Caco-2 (cell line): ENCODE data around the gene PRPH. TPM values are rescaled to one million over a fixed set of nuclear protein-coding genes. Genes with fewer than 3 reads are reported as not detected.
"Not testable (repeated sequence)": the region's sequence is repeated elsewhere in the genome, so short reads cannot be mapped to it uniquely, and the experiment has no call there.

Experiments
- BruUV-seq: library from RNA; stranded (reverse); fragments of 400-500 nt; replicated peaks from 2 replicates; lab custom pipeline; 2021; lab: Mats Ljungman, UMichigan
- CTCF ChIA-PET: fragments of 300-600 bp; sonication (Branson Sonifier 250); formaldehyde crosslinking; loops from one replicate; lab custom pipeline; 2022; ENCODE audit warnings: antibody characterized with exemption; lab: Charles Lee
- POLR2A ChIA-PET: fragments of 300-600 bp; sonication (Branson Sonifier 250); formaldehyde crosslinking; loops from one replicate; lab custom pipeline; 2022; ENCODE audit warnings: antibody characterized with exemption; lab: Charles Lee
- DNase-seq, 2 experiments: peaks; one replicate each; pipeline versions ENCODE4 v3.0.0 to v3.0.0-alpha.2; 2020 to 2022
- H3K27me3 ChIP-seq: replicated peaks from 2 replicates; pipeline ENCODE4 v1.6.0; 2011; ENCODE audit warnings: low read length; ENCODE audit not compliant: control insufficient read depth, insufficient read depth
- H3K36me3 ChIP-seq: 2 replicates; pipeline ENCODE4 v1.5.1; 2011; ENCODE audit warnings: low read length; ENCODE audit not compliant: control insufficient read depth, insufficient read depth
- H3K4me1 ChIP-seq: fragments of 250-450 bp; sonication (Bioruptor Pico); 2 replicates; pipeline ENCODE4 v1.5.1; 2020; ENCODE audit warnings: mild to moderate bottlenecking
- H3K4me3 ChIP-seq: 2 replicates; pipeline ENCODE4 v1.5.1; 2011; ENCODE audit warnings: low read depth, mild to moderate bottlenecking, control low read depth, low read length
- H3K9me3 ChIP-seq: fragments of 250-450 bp; sonication (Bioruptor Pico); 2 replicates; pipeline ENCODE4 v1.5.1; 2020; ENCODE audit warnings: mild to moderate bottlenecking, moderate library complexity
- H3K27ac Mint-ChIP-seq: one replicate; pipeline ENCODE4 v1.8.0; 2022; ENCODE audit warnings: mixed read lengths; ENCODE audit not compliant: unreplicated experiment
- H3K27me3 Mint-ChIP-seq: one replicate; pipeline ENCODE4 v1.8.0; 2022; ENCODE audit warnings: mixed read lengths; ENCODE audit not compliant: insufficient read depth, unreplicated experiment
- H3K36me3 Mint-ChIP-seq: one replicate; pipeline ENCODE4 v1.8.0; 2022; ENCODE audit warnings: mild to moderate bottlenecking, mixed read lengths; ENCODE audit not compliant: insufficient read depth, unreplicated experiment
- H3K4me1 Mint-ChIP-seq: one replicate; pipeline ENCODE4 v1.8.0; 2022; ENCODE audit warnings: low read depth, mixed read lengths; ENCODE audit not compliant: unreplicated experiment
- H3K4me3 Mint-ChIP-seq: one replicate; pipeline ENCODE4 v1.8.0; 2022; ENCODE audit warnings: mild to moderate bottlenecking, moderate library complexity, mixed read lengths; ENCODE audit not compliant: unreplicated experiment
- H3K9me3 Mint-ChIP-seq: one replicate; pipeline ENCODE4 v1.8.0; 2022; ENCODE audit warnings: mixed read lengths; ENCODE audit not compliant: unreplicated experiment
- CTCF ChIP-seq, 2 experiments: fragments of 200-600 bp in 1 of 2; IDR thresholded peaks; 1 replicate in 1 of 2; 2 replicates in 1 of 2; pipeline versions ENCODE4 v1.5.1 to v1.8.0; 2011 to 2022; ENCODE audit warnings: antibody characterized with exemption in 1 of 2, control low read depth in 1 of 2, inconsistent platforms in 1 of 2, low read depth in 1 of 2, low read length in 1 of 2, mild to moderate bottlenecking in 1 of 2, moderate library complexity in 1 of 2; ENCODE audit not compliant: insufficient read depth in 1 of 2, severe bottlenecking in 1 of 2, unreplicated experiment in 1 of 2
- intact Hi-C: fragments of 100-400 bp; cut with micrococcal nuclease; formaldehyde crosslinking; loops from one replicate; pipeline ENCODE4 v1.10.0; 2022; ENCODE audit not compliant: unreplicated experiment
- total RNA-seq: library from RNA; stranded (reverse); gene quantifications from 2 replicates; pipeline ENCODE4 v1.2.3, GENCODE V29; 2022

PRPH gene
- total RNA-seq, 1 experiment from 2014 or later = 4.9 TPM

DNA sequence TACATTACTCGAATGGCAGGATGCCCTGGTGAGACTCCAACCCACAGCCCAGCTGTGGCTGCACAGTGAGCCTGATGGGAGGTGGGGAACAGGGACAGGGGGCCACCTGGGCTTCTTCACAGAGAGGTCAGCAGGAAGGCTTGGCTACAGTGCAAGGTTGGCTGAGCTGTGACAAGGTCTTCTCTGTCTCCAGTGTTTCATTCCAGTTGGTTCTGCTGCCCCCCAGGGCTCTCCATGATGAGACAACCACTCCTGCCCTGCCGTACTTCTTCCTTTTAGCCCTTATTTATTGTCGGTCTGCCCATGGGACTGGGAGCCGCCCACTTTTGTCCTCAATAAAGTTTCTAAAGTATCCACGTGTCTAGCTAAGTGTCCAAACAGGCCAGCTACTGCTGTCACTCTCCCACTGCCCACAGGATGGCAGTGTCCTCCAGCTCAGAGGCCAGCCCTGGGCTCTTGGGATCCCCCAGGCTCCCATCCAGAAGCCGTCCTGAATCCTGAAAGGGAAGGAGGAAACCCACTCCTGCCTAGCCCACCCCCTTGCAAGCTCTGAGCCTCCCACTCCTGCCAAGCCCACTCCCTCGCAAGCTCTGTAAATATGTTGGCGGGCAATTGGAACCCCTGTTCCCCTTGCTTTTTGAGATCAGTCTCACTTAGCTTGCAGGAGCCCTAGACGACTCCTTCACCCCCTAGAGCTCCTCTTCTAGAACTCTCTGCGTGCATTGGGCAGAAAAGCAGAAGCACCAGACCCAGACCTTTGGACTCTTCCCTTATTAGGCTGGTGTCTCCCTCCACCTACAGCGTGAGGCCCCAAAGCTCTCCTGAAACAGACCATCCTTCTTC lies 36.7 kb downstream of the PRPH start:
- Mint-ChIP-seq H3K9me3 (no peaks in the 10 kb centered on the region), H3K36me3 (peaks cover 35% of the 10 kb centered on the region), H3K4me1 (peaks cover 24% of the 10 kb centered on the region), H3K4me3 (peak overlapping the region; percentile 18), H3K27me3 (no peaks in the 10 kb centered on the region), H3K27ac (peak overlapping the region; percentile 77)
- POLR2A ChIA-PET = interaction anchor here (0.5 to 2.7 kb wide), 8 partner anchors 9 to 291 kb away, joined by 3 to 30 read pairs (median 4); partner anchors contain the start of genes DNAJC22, PRPF40B, SPATS2 and TROAP
- peak; percentile 84 to 86 for DNase-seq
- CTCF ChIA-PET = interaction anchor here (0.5 to 4.0 kb wide), 36 partner anchors 9 to 464 kb away, joined by 3 to 153 read pairs (median 4); partner anchors contain the start of genes DNAJC22, PRPH, SPATS2 and TMBIM6
- no TSS peak for BruUV-seq
- TF ChIP-seq CTCF (IDR thresholded peaks at IDR 0.05; ENCODE audit: insufficient read depth in 1 of 2, low read depth in 1 of 2, low read length in 1 of 2, severe bottlenecking in 1 of 2, unreplicated experiment in 1 of 2) = peak; percentile 90 to 96
- H3K4me1 ChIP-seq = peaks cover 24% of the 10 kb centered on the region
- no peaks in the 10 kb centered on the region for H3K9me3 ChIP-seq
- intact Hi-C loops = loop anchor here (1.0 kb wide), 2 partner anchors 16 to 26 kb away; no protein-coding TSS in a partner anchor
- peaks cover 2% of the 10 kb centered on the region; the same call in 1 of the 2 replicates for H3K36me3 ChIP-seq
- no peak overlapping the region for H3K4me3 ChIP-seq
- H3K27me3 ChIP-seq = no peaks in the 10 kb centered on the region

GRCh38 chr12:49332441-49332861 lies 37.5 kb downstream of the PRPH start:
- Histone ChIP-seq H3K27me3 (no peaks in the 10 kb centered on the region), H3K4me3 (no peak overlapping the region), H3K9me3 (no peaks in the 10 kb centered on the region), H3K36me3 (0 out of 2 replicates have a peak, but pooled peaks cover 2% of the 10 kb centered on the region), H3K4me1 (peaks cover 27% of the 10 kb centered on the region)
- H3K27ac Mint-ChIP-seq = peak overlapping the region; percentile 77
- intact Hi-C loops = no loop called here
- H3K9me3 Mint-ChIP-seq = no peaks in the 10 kb centered on the region
- no TSS peak for BruUV-seq
- peaks cover 26% of the 10 kb centered on the region for H3K36me3 Mint-ChIP-seq
- DNase-seq = no peak
- CTCF ChIA-PET = interaction anchor here (0.7 to 4.0 kb wide), 17 partner anchors 10 to 301 kb away, joined by 3 to 153 read pairs (median 19); partner anchors contain the start of genes DNAJC22, PRPH, SPATS2 and TROAP
- POLR2A ChIA-PET = interaction anchor here (1.0 to 2.7 kb wide), 3 partner anchors 9 to 15 kb away, joined by 3 to 30 read pairs (median 26); partner anchors contain the start of genes DNAJC22 and TROAP
- H3K4me1 Mint-ChIP-seq = peaks cover 26% of the 10 kb centered on the region
- peak overlapping the region; percentile 18 for H3K4me3 Mint-ChIP-seq
- no peaks in the 10 kb centered on the region for H3K27me3 Mint-ChIP-seq
- no peak for TF ChIP-seq CTCF (IDR thresholded peaks at IDR 0.05; ENCODE audit: insufficient read depth in 1 of 2, low read depth in 1 of 2, low read length in 1 of 2, severe bottlenecking in 1 of 2, unreplicated experiment in 1 of 2)

GRCh38 chr12:49332891-49333371 lies 38.0 kb downstream of the PRPH start:
- no peaks in the 10 kb centered on the region for H3K27me3 Mint-ChIP-seq
- H3K4me1 Mint-ChIP-seq = peaks cover 31% of the 10 kb centered on the region
- no peak for DNase-seq
- no peaks in the 10 kb centered on the region for H3K27me3 ChIP-seq
- CTCF ChIA-PET = interaction anchor here (1.2 to 4.0 kb wide), 4 partner anchors 9 to 172 kb away, joined by 3 to 153 read pairs (median 54); partner anchors contain the start of genes DNAJC22 and TROAP
- no peaks in the 10 kb centered on the region for H3K9me3 Mint-ChIP-seq
- POLR2A ChIA-PET = interaction anchor here (2.7 kb wide), 1 partner anchor 14 kb away, joined by 30 read pairs; the partner anchor contains the start of gene DNAJC22
- H3K4me1 ChIP-seq = peaks cover 27% of the 10 kb centered on the region
- peaks cover 21% of the 10 kb centered on the region for H3K36me3 Mint-ChIP-seq
- H3K4me3 ChIP-seq = no peak overlapping the region
- intact Hi-C loops = no loop called here
- no peak overlapping the region for H3K4me3 Mint-ChIP-seq
- H3K9me3 ChIP-seq = no peaks in the 10 kb centered on the region
- no TSS peak for BruUV-seq
- H3K27ac Mint-ChIP-seq = peak overlapping the region; percentile 77
- 0 out of 2 replicates have a peak, but pooled peaks cover 2% of the 10 kb centered on the region for H3K36me3 ChIP-seq
- no peak for TF ChIP-seq CTCF (IDR thresholded peaks at IDR 0.05; ENCODE audit: insufficient read depth in 1 of 2, low read depth in 1 of 2, low read length in 1 of 2, severe bottlenecking in 1 of 2, unreplicated experiment in 1 of 2)

GRCh38 chr12:49333778-49334177 lies 38.8 kb downstream of the PRPH start:
- H3K27me3 Mint-ChIP-seq, H3K4me3 ChIP-seq, H3K27ac Mint-ChIP-seq, H3K4me3 Mint-ChIP-seq, BruUV-seq, H3K27me3 ChIP-seq, intact Hi-C loops, DNase-seq, H3K9me3 Mint-ChIP-seq, H3K9me3 ChIP-seq, H3K36me3 ChIP-seq: not testable (repeated sequence)
- peaks cover 13% of the 10 kb centered on the region for H3K36me3 Mint-ChIP-seq
- ChIA-PET CTCF (interaction anchor here (0.6 to 4.0 kb wide), 2 partner anchors 13 to 51 kb away, joined by 3 to 153 read pairs; partner anchors contain the start of gene DNAJC22), POLR2A (interaction anchor here (0.7 kb wide), 1 partner anchor 11 kb away, joined by 11 read pairs; the partner anchor contains the start of gene TROAP)
- peaks cover 27% of the 10 kb centered on the region for H3K4me1 ChIP-seq
- peaks cover 32% of the 10 kb centered on the region for H3K4me1 Mint-ChIP-seq
